Measurements from ENCODE around the gene CAMKV.
"Not testable (repeated sequence)": the region's sequence is repeated elsewhere in the genome, so short reads cannot be mapped to it uniquely, and the experiment has no call there.

CAMKV gene, protein sequence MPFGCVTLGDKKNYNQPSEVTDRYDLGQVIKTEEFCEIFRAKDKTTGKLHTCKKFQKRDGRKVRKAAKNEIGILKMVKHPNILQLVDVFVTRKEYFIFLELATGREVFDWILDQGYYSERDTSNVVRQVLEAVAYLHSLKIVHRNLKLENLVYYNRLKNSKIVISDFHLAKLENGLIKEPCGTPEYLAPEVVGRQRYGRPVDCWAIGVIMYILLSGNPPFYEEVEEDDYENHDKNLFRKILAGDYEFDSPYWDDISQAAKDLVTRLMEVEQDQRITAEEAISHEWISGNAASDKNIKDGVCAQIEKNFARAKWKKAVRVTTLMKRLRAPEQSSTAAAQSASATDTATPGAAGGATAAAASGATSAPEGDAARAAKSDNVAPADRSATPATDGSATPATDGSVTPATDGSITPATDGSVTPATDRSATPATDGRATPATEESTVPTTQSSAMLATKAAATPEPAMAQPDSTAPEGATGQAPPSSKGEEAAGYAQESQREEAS

DNA sequence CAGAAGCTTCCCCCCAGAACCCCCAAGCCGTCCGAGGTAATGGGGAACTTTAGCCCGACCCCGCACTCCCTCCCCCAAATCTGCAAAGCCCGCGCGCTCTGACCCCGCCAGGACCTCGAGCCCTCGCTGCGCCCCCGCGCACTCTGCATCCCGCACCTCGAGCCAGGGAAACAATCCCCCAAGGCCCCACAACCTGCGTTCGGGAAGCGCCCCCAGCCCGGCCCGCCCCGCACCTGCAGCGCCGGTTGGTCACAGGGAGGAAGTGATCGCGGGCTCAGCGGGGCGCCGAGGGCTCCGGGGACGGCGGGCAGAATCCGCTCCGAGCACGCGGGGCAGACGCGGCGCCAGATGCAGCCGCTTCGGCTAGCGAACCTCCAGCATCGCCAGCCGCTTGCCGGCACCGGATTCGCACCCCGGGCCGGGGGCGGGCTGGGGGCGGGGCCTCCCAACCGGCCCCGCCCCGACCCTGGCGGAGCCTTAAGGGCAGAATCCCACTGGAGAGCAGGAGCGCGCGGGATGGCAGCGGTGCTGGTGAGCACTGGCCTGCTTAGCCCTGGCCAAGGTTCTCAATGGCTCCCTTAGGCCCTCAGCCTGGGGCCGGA, at the start of gene CAMKV:
Gene CAMKV, minus strand, starts transcription at position 382 of the 602 bp plus-strand sequence. CDS start 7,518 bp downstream, outside the sequence.
- DNase-seq, result peak; percentile 48

DNA sequence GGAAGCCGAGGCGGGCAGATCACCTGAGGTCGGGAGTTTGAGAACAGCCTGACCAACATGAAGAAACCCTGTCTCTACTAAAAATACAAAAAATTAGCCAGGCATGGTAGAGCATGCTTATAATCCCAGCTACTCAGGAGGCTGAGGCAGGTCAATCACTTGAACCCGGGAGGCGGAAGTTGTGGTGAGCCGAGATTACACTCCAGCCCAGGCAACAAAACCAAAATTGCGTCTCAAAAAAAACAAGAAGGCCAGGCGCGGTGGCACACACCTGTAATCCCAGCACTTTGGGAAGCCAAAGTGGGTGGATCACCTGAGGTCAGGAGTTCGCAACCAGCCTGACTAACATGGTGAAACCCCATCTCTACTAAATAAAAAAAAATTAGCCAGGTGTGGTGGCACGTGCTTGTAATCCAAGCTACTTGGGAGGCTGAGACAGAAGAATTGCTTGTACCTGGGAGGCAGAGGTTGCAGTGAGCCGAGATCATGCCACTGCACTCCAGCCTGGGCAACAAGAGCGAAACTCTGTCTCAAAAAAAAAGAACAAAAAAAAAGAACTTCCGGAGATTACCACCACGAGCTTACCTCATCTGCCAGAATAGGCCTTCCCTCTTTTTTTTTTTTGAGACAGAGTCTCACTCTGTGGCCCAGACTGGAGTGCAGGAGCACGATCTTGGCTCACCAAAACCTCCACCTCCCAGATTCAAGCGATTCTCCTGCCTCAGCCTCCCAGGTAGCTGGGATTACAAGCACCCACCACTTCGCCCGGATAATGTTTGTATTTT, 48.3 kb upstream of the CAMKV start:
- not testable (repeated sequence) for DNase-seq

DNA sequence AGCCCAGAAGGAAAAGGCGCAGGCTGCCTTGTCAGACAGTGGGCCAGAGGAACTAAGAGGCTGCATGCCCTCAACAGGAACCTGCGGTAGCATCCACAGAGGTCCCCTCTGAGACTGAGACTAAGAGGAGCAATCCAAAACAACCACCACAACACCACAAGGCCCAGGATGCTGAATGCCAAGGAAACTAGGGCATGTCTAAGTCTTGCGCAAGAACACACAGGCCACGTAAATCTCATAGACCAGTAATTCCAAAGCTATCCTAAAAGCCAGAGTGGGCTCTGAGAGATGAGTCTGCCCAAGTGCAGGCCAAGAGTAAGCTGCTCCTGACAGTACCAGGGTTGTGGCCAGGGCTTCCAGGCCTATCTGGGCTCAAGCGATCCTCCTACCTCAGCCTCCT, 47.0 kb upstream of the CAMKV start:
- no peak for DNase-seq

DNA sequence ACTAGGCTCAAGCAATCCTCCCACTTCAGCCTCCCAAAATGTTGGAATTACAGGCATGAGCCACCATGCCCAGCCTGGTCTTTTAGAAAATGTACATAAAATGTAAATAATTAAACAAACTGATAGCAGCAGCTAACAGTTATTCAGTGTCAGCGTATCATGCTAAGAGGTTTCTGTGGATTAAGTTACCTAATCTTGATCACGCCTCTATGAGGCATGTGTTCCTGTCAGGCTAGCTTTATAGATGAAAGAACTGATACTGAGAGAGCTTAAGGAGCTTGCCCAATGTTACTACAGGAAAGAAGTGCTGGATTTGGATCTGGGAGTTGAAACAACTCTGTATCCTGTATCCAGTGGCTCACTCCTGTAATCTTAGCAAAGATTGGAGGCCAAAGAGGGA, 45.2 kb upstream of the CAMKV start:
- DNase-seq, result no peak

DNA sequence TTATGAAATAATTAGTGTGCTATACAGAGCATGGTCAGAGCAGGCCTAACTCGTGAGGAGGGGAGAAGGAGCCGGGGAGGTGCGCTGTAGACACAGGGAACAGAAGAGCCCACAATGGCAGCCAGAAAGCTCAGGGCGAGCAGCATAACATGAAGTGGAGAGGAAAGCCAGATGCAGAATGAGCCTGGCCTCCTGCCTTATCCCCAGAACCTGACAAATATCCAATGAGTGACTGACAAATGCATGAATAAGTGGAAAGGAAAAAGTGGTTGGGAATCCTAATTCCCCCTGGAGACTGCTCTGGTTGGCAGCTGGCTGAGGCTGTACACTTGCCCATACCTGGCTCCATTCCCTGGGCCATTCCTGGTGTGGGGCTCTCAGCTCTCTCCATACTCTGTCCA, 43.2 kb upstream of the CAMKV start:
- peak; percentile 70 for DNase-seq

DNA sequence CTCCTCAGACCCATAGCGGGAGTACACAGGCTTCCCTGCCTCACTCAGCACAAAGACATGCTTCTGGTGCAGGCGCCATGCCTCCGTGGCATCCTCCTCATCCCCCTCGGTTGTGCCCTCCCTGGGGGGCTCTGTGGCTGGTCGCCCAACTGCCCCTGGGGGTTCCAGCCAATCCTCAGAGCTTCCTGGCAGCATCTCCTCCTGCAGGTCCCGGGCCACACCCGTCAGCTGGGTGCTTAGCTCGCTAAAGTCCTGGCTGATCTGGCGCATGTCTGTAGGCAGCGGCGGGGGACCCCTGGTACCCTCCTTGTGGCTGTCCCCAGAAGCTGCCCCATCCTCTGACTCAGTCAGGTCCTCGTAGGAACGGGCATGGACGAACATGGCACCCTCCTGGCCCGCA, 41.9 kb upstream of the CAMKV start:
- no peak for DNase-seq

DNA sequence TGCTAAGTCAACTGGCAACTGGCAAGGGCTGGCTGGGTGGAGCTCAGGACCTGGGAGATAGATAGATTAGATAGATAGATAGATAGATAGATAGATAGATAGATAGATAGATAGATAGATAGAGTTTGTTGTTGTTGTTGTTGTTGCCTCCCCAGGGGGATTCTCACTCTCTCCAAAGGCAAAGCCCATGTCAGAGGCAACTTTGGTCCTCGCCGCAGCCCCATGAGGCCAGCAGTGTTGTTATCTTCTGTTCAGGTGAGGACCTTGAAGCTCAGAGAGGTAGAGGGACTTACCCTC, 41.4 kb upstream of the CAMKV start:
- no peak for DNase-seq

DNA sequence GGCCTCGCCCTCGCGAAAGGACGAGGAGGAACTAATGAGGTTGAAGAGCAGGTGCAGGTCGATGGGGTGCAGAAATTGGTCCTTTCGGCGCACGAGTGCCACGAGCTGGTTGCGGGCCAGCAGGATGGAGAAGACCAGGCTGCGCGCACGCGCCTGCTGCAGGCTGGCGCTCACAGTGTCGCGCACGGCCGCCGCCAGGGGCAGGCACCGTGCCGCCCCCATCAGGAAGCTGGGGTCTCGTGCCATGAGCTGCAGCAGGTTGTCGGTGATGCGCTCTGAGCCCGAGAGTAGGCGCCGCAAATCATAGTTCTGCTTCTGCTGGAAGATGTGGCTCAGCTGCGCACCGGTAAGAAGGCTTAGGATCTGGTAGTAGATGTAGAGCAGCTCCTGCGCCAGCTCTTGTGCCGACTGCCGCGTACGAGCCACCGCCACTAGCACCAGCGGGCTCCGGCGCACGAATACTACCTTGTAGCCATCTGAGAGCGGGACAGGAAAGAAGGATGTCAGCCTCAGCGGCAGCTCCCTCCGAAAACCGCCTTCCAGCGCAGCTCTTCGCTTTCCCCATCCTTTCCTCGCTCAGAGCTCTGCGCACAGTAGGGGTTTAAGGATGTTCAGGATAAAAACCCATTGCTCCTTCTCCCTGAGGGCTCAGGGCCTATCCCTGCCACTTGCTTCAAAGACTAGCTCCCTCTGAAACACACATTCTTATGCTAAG, 40.9 kb upstream of the CAMKV start:
- no peak for DNase-seq

DNA sequence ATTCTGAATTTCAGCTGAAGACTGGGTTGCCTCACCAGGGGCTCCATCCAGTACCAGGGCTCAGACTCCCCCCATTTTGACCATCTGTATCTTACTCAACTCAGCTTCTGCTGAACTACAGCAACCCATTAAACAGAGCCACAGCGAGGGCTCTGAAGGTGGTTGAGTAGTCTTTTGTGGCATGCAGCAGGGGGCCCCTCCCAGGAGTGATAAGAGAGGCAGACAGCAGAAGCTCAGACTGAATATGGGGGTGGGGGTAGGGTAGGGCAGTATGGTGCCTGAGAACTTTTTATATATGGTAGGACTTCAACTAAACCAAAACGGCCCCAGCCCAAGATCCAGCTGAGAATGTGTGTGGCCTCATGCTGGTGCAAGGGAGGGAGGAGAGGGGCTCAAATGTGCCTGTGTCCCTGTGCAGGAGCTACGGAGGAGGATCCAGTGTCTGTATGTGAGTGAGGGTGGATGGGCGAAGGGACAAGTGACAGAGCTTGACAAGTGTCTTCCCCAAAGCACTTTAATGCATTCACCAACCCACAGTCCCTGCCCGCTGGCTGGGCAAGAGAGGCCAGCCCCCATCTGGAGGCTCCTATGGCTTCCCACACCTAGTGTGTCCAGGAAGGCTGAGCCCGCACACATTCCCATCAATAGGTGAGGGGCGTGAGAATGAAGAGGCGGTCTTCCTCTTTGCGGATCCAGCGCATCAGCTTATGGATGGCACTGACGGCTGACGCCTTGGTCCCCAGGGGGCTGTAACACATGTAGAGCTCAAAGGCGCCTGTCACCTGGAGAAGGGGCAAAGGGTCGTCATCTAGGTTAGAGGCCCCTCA, 38.9 kb upstream of the CAMKV start:
- DNase-seq, result no peak

DNA sequence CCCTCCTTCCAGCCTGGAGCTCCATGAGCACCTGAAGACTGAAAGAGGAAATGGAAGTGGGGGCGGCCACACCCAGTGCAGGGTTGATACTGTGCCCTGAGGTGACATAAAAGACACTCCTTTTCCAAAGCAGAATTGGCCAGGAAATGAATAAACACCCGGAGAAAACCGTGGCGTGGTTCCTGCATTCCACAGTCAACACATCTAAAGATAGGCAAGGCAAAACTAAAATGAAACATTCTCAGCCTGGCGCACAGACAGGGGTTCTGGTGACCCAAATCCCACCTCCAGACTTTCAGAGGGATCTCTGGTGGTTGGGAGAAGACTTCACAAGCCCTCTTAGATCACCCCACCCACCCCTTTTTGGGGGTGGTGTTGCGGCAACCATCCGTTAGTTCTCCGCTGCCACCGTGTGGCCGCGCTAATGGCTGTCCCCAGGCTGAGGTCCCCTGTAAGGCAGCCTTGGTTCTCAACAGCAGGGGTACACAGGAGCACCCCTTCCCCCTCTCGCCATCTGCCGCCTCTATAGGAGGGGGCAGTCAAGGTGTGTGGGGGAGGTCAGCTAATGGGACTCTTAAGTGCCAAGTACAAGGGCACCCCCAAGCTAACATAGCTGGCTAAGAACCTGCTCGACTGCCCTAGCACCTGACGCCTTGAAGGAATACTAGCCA, 36.5 kb upstream of the CAMKV start:
- DNase-seq, result peak; percentile 38

DNA sequence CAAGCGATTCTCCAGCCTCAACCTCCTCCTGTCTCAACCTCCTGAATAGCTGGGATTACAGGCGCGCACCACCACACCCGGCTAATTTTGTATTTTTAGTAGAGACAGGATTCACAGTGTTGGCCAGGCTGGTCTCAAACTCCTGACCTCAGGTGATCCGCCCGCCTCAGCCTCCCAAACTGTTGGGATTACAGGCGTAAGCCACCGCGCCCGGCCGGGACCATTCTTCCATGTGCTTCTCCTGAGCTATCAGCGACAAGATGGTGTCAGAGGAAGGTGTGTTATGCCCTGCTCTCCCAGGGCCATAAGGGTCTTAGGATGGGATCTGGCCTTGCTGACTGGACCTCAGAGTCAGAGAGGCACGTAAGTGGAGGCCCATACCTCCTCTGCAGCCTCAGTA, 34.7 kb upstream of the CAMKV start:
- DNase-seq, result not testable (repeated sequence)

DNA sequence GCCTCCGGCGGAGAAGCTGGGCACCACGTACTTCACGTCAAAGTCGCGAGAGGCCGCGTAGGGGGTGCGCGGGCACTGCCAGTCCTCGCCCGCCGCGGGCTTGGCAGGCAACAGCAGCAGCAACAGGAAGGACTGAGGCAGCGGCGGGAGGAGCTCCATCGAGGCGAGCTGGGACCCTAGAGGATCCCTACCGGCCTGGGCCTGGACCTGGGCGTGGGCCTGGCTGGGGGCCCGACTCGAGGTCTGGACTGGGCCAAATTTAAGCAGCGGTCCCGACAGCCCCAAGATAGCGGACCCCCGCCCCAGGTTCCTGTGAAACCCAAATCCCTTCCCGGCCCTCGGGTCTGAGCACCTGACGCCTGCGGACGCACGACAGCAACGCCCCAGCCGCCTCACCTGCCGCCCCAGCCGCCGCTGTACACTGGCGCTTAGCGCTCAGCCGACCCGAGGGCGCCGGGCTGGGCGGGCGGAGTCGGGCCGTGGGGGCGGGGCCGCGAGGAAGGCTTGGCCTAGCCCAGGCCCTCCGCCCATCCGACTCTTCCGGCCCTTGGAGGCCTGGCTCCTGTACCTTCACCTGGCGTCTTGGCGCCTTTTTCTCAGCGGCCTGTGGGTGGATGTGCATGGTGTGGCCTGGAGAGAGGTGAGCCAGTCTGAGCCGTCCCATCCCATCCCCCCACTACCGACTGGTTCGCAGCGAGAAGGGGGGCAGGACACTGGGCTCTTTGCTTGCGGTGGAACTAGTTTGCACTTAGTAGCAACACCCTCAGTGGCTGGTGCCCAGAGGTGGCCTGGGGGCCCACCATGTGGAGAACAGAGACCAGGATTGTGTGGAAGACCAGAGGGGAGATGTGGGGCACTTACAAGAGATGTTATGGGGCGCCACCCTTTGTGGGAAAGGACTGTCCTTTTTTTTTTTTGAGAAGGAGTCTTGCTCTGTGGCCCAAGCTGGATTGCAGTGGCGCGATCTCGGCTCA, 34.0 kb upstream of the CAMKV start, which contains the start of gene MST1R:
Gene MST1R, minus strand, starts transcription at position 423 of the 974 bp plus-strand sequence. Its CDS starts 264 bp downstream, at position 159.
- no peak for DNase-seq

DNA sequence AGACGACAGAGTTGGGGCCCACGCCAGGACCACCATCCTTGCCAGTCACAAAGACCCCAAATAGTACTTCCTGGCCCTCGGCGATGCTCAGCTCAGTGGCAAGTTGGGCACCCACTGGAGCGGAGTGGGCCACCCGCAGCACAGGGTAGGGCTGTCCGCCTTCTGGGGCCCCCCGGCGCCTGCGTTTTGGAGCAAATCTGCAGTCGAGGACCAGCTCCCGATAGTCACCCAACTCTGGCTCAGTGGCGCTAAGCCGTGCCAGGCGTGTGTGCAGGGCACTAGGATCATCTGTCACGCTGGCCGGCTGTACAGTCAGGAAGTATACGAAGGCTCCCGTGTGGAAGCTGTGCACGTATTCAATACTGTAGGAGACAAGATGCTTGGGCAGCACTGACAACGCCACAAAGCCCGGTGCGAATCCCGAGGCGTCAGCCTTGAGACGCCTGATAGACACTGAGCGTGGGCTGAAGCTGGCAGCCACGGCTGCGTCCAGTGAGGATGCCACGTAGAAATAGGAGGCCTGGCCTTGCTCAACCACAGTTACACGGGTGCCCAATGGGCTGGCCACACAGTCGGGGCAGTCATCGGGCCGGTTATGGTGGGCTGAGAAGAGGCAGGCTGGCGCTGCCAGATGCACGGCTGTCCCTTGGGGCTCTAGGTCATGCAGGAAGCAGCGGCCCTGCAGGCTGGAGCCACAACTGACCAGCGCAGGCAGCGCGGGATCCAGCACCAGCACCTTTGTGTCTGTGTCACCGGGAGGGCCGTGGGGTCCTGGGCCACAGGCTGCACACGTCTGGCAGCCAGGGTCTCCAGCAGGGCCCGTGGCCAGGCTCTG, 33.0 kb upstream of the CAMKV start:
- no peak for DNase-seq

DNA sequence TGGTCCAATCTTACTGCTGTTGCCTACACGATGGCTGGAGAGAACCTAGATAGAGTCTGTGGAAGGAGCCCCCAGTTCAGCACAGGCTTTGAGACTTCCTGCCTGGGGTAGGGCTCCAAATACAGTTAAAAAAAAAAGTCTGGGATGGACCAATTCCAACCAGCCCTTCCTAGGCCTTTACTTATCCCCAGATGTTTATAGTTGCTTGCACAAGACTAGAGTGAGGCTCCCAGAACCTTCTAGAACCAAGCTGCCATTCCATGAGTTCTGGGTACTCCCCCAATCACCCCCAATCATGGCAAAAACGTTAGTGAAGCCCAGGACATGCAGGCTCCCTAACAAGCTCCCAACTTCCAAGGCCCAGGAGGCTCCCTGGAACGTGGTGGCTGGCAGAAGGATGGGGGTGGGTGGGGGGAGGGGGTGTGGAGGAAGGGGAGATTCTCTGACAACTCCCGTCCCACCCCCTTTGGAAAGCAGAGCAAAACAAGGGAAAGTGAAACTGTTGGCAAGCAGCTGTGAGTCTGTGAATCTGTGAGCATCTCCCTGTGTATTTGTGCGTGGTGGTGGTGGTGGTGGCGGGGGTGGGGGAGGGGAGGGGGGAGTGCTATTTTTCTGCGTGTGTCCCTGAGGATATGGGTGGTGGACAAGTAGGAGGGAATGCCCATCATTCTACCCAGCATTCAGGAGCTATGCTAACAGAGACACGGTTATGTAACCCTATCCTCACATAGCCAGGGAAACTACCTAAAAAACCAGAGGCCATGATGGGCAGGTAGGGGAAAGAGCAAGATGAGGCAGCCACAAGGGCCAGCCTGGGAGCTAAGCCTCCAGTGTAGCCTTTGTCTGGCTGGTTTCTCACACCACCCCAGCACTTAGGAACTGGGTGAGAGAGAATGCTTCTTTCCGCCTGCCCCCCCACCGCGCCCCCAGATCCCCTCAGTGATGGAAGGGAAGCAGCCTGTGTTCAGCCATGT, 31.9 kb upstream of the CAMKV start:
- no peak for DNase-seq

DNA sequence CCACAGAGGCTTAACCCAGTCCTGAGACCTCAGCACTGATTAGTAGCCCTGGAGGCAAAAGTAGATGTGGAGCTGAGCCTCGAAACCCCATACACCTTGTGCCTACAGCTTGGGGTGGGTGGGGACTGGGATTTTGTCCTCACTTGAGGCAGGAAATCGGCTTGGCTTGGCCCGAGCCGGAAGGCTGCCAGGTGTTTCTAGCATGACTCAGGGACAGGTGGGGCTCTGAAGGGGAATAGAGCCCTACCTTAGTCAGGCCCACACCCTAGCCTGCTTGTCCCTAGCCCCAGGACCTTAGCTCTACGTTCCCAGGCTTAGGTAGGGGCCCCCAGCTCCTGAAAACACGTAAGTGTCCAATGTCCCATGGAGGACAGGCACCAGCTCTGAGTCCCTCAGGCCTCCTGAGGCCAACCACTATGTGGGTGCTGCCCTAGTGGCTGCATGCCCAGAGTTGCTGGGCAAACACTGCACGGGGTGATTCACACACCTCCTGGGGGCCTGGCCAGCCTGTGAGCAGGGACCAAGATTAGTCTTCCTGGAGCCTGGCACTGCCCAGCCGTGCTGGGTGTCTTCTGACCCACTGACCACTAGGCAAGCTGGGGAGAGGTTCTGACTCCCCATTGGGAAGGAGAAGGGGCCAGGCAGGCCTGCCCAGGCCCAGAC, 30.9 kb upstream of the CAMKV start:
- no peak for DNase-seq

DNA sequence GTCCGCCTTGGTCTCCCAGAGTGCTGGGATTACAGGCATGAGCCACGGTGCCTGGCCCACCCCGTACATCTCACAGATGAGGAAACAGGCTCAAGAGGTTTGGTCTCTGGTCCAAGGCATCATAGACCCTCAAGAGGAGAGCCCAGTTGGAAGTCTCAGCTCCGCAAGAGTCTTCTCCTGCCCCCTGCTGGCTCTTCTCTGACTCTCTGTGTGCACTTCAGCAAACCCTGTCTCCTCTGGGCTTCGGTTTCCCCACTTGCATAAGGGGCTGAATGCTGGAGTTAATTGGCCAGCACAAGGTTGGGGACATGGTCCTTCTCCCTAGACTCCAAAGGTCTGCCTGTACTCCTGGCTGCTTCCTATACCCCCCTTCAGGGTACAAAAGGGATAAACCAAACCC, 30.1 kb upstream of the CAMKV start:
- no peak for DNase-seq

DNA sequence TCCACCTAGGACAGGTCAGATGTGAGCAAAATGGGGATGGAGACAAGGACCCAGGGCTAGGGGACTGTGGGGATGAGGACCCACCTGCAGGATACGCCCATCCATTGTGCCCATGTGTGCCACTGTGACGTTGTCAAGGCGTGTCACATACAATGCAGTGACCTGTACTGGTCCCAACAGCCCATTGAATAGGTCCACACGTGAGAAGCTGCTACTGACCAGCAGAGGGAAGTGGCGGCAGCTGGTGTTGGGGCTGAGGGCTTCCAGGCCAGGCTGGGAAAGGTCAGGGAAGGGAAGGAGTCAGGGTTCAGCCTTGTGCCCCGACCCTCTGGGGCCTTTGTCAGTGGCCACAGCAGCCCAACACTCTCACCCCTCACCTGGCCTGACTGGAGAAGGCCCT, 29.3 kb upstream of the CAMKV start:
- DNase-seq, result no peak
